HCEC 1CT (cell line): ENCODE data around the gene HOXD4.

ENCODE experiments used
- DNase-seq: peaks from one replicate; pipeline ENCODE4 v3.0.0-alpha.2; 2017

HOXD4 gene

GRCh38 chr2:176127774-176128072 lies 23.6 kb upstream of the HOXD4 start:
- DNase-seq, result no peak

GRCh38 chr2:176128172-176128981 lies 23.0 kb upstream of the HOXD4 start:
- no peak for DNase-seq

GRCh38 chr2:176128982-176129796 lies 22.2 kb upstream of the HOXD4 start, which contains the start of gene HOXD8:
HOXD8 (plus strand) TSS chr2:176129705; CDS start chr2:176130367, 662 bp downstream.
- DNase-seq, result peak; percentile 90

GRCh38 chr2:176129813-176130146 lies 21.6 kb upstream of the HOXD4 start:
- DNase-seq, result no peak

GRCh38 chr2:176130147-176130956 lies 21.0 kb upstream of the HOXD4 start:
- peak; percentile 81 for DNase-seq

GRCh38 chr2:176130957-176131847 lies 20.1 kb upstream of the HOXD4 start:
- no peak for DNase-seq

GRCh38 chr2:176131848-176132158 lies 19.5 kb upstream of the HOXD4 start:
- no peak for DNase-seq

- peak; percentile 40 for DNase-seq
Observed at GRCh38 chr2:176132205-176133171, 18.9 kb upstream of the HOXD4 start.

GRCh38 chr2:176133389-176133788 lies 18.0 kb upstream of the HOXD4 start:
- DNase-seq, result no peak

- DNase-seq, result no peak
Observed at GRCh38 chr2:176134035-176134434, 17.3 kb upstream of the HOXD4 start.

- DNase-seq, result peak; percentile 49
Observed at GRCh38 chr2:176135035-176135440, 16.3 kb upstream of the HOXD4 start.

- DNase-seq, result peak; percentile 41
Observed at GRCh38 chr2:176136374-176137251, 14.7 kb upstream of the HOXD4 start.

- no peak for DNase-seq
Observed at GRCh38 chr2:176137252-176137580, 14.1 kb upstream of the HOXD4 start.

- DNase-seq, result no peak
Observed at GRCh38 chr2:176137906-176138305, 13.4 kb upstream of the HOXD4 start.

GRCh38 chr2:176138526-176138922 lies 12.8 kb upstream of the HOXD4 start:
- no peak for DNase-seq

- DNase-seq, result no peak
Observed at GRCh38 chr2:176138923-176139660, 12.3 kb upstream of the HOXD4 start.

GRCh38 chr2:176139661-176140512 lies 11.5 kb upstream of the HOXD4 start:
- no peak for DNase-seq

GRCh38 chr2:176140513-176141317 lies 10.6 kb upstream of the HOXD4 start:
- peak; percentile 65 for DNase-seq
